Left lung (tissue), 10 donors: ENCODE data around the gene BNC2. TPM values are rescaled to one million over a fixed set of nuclear protein-coding genes. Genes with fewer than 3 reads are reported as not detected.

Source experiments
- ATAC-seq: fragments of 200-7000 bp; cut with Tn5 transposase; one replicate; pipeline ENCODE4 v1.9.1; 2020; ENCODE audit warnings: moderate library complexity
- DNase-seq, 4 donors: peaks; one replicate each; pipeline ENCODE4 v3.0.0-alpha.2; 2013 to 2020
- H3K27ac ChIP-seq, 2 donors: fragments of 200-600 bp; sonication (generic) in 1 of 2; one replicate each; pipeline versions ENCODE4 v1.5.0 to v1.8.0; 2020 to 2021
- H3K27me3 ChIP-seq, 2 donors: fragments of 200-600 bp; sonication (generic) in 1 of 2; one replicate each; pipeline versions ENCODE4 v1.5.0 to v1.8.0; 2020 to 2021
- H3K36me3 ChIP-seq, 2 donors: fragments of 200-600 bp; sonication (generic) in 1 of 2; one replicate each; pipeline versions ENCODE4 v1.5.0 to v1.8.0; 2020 to 2021
- H3K4me1 ChIP-seq, 2 donors: fragments of 200-600 bp; one replicate each; pipeline ENCODE4 v1.8.0; 2021
- H3K4me3 ChIP-seq, 2 donors: fragments of 200-600 bp; sonication (generic) in 1 of 2; one replicate each; pipeline versions ENCODE4 v1.5.0 to v1.8.0; 2020 to 2021; ENCODE audit warnings: mild to moderate bottlenecking in 1 of 2
- H3K9me3 ChIP-seq, 2 donors: fragments of 200-600 bp; sonication (generic) in 1 of 2; one replicate each; pipeline versions ENCODE4 v1.5.0 to v1.8.0; 2020 to 2021
- intact Hi-C, 2 donors: fragments of 100-400 bp; cut with DNase I; formaldehyde crosslinking; loops; one replicate each; pipeline versions ENCODE4 v1.11.2 to v1.14.2; 2022
- polyA plus RNA-seq, 6 donors: library from polyadenylated mRNA; unstranded; fragments of 120-200 nt; gene quantifications; one replicate each; pipeline ENCODE4 v1.2.1, GENCODE V29; 2013; ENCODE audit not compliant: insufficient read length in 6 of 6
- total RNA-seq, 2 donors: library from RNA; stranded (reverse); fragmentation: NEBNext Ultra II Directional; extraction: Animal tissue kit (Norgen Biotek cat#: 25700); gene quantifications; one replicate each; pipeline ENCODE4 v1.2.1, GENCODE V29; 2021
- TF ChIP-seq, protein P1 (sequence below), 2 donors: fragments of 200-600 bp; sonication (generic) in 1 of 2; IDR thresholded peaks; one replicate each; pipeline versions ENCODE4 v1.5.0 to v1.8.0; 2021; ENCODE audit warnings: antibody characterized with exemption in 2 of 2
- donor health status: DM: no; HTN: yes; CAD: no.
- donor health status: DM: no; HTN: no; CAD: no.

BNC2 gene
- total and polyA plus RNA-seq, 8 donors = 9.6 to 19.3 (median 12.9) TPM

DNA sequence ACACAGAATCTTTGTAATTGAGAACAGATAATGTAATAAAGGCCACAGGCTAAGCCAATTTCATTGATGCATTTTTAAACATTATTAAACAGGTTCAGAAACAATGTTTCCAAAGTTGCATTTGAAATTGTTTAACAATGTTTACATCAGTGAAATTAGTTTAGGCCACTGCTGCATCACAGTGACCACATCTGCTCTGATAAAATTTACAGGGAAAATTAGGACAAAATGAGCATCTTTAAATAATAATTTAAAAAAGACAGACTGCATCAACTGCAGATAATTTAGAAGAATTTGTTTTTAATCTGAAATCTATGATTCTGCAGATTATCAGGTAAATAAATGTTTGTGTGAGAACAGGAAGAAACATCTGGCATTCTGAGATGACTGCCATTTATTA lies 420.4 kb downstream of the BNC2 start:
- intact Hi-C loops = no loop called here
- no peak for ATAC-seq

DNA sequence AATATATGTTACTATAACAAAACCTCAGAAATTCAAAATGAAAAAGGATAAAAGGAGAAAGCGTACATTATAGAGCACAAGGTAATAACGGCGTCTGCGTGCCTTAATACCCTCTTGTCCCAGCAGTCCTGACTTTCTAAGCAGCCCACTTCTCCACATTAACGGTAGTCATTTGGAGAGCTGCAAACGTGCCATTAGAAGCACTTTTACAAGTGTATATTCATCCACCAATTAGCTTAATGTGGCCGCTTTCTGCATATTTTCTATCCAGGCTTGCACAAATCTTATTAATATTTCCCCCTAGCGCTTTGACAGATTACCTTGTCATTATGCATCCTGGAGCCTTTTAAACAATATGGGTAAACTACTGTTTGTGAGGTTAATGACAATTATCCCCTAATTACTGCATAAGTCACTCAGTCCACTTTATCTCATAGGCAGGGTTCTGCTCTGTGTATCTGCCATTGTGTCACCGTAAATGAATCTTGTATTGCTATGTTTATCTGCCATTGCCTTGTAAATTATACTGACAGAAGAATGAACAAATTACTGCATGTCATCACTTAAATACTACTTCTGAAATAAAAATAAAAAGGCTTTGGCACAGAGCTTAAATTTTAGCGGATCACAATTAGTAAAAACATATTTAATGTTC lies 421.3 kb downstream of the BNC2 start:
- DNase-seq = no peak
- intact Hi-C loops = no loop called here
- no peak overlapping the region for H3K4me3 ChIP-seq
- H3K27ac ChIP-seq = no peak overlapping the region
- no peaks in the 10 kb centered on the region for H3K4me1 ChIP-seq
- H3K36me3 ChIP-seq = no peaks in the 10 kb centered on the region
- TF ChIP-seq, protein P1, sequence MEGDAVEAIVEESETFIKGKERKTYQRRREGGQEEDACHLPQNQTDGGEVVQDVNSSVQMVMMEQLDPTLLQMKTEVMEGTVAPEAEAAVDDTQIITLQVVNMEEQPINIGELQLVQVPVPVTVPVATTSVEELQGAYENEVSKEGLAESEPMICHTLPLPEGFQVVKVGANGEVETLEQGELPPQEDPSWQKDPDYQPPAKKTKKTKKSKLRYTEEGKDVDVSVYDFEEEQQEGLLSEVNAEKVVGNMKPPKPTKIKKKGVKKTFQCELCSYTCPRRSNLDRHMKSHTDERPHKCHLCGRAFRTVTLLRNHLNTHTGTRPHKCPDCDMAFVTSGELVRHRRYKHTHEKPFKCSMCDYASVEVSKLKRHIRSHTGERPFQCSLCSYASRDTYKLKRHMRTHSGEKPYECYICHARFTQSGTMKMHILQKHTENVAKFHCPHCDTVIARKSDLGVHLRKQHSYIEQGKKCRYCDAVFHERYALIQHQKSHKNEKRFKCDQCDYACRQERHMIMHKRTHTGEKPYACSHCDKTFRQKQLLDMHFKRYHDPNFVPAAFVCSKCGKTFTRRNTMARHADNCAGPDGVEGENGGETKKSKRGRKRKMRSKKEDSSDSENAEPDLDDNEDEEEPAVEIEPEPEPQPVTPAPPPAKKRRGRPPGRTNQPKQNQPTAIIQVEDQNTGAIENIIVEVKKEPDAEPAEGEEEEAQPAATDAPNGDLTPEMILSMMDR (IDR thresholded peaks at IDR 0.05) = no peak
- no peak for ATAC-seq
- H3K9me3 ChIP-seq = no peaks in the 10 kb centered on the region
- no peaks in the 10 kb centered on the region for H3K27me3 ChIP-seq

More for the DNA sequence above, 420.4 kb downstream of the BNC2 start:
- no peak for DNase-seq
- Histone ChIP-seq H3K9me3 (no peaks in the 10 kb centered on the region), H3K27ac (no peak overlapping the region), H3K4me1 (no peaks in the 10 kb centered on the region), H3K4me3 (no peak overlapping the region), H3K36me3 (no peaks in the 10 kb centered on the region), H3K27me3 (no peaks in the 10 kb centered on the region)
- TF ChIP-seq, protein P1 (IDR thresholded peaks at IDR 0.05) = no peak

DNA sequence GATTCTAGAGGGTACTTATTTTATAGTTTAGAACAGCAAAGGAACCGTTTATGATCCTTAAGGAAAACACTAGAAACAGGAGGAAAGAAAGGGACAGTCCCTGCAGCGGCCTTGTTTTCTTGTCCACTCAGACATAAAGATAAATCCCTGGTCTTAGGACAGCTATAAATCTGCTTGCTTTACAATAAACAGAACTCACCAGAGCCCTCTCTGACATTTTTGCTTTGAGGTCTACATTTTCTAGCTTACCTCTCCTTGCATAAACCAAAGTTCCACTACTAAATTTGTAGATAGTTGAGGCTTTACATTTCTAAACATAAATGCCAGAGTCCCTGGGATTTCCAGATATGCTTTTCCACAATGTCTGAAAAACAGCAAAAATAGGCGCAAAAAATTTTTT lies 422.5 kb downstream of the BNC2 start:
- ATAC-seq (no peak), DNase-seq (no peak)
- Histone ChIP-seq H3K36me3 (no peaks in the 10 kb centered on the region), H3K27me3 (no peaks in the 10 kb centered on the region), H3K27ac (no peak overlapping the region), H3K4me1 (no peaks in the 10 kb centered on the region), H3K4me3 (no peak overlapping the region), H3K9me3 (no peaks in the 10 kb centered on the region)
- intact Hi-C loops = no loop called here
- TF ChIP-seq, protein P1 (IDR thresholded peaks at IDR 0.05) = no peak

DNA sequence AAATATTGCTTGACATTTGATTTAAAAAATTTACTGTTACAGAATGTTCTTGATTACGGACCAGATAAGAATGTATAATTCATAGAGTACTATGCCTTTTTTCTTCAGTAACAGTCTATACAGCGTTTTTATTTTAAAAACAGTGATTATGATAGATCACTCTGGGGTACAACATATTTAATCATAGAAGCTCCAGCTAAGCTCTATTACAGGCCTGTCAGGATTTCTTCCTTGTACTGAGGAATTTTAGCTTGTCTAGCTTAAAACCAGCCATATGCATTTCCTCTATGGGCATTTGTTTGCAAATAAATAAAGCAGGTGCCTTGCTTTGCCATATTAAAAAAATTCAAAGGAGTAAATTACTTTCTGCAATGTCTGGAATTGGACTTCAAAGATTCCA lies 423.8 kb downstream of the BNC2 start:
- ATAC-seq = no peak
- intact Hi-C loops = no loop called here
- TF ChIP-seq, protein P1 (IDR thresholded peaks at IDR 0.05) = no peak
- no peak for DNase-seq
- H3K4me1 ChIP-seq = no peaks in the 10 kb centered on the region
- no peaks in the 10 kb centered on the region for H3K36me3 ChIP-seq
- no peaks in the 10 kb centered on the region for H3K9me3 ChIP-seq
- H3K4me3 ChIP-seq = no peak overlapping the region
- no peaks in the 10 kb centered on the region for H3K27me3 ChIP-seq
- no peak overlapping the region for H3K27ac ChIP-seq

DNA sequence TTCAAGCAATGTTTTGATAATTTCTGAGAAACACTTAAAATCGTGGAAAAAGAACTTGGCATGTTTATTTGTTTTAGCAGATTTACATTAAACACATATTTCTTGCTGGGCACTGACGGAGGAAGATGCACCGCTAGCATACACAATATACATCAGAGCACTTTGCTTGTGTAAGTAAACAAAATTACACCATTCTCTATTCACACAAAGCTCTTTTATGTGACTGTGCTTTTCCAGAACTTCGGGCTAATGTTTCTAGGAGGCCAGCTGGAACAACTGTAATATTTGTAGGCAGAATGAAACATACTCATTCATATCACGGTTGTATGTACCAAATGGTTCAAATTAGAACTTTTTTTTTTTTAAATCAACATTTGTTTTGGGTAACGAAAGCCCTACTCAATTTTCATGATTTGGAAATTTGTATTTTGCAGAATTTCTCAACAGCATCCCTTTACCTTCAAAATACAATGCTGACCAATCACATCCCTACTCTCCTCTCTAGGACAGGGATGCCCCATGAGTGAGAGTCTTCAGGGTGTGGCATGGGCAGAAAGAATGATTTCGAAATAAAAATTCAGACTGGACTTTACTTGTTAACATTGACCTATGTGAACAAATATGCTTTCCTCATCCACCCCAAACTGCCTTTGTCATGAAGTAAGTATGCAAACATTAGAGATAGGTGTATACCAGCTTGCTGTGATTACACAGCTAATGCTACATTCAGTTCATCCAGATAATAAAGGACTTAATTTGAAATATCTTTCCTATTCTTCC lies 425.1 kb downstream of the BNC2 start:
- ATAC-seq = no peak

More for the DNA sequence above, 425.1 kb downstream of the BNC2 start:
- TF ChIP-seq, protein P1 (IDR thresholded peaks at IDR 0.05) = no peak
- Histone ChIP-seq H3K4me3 (no peak overlapping the region), H3K27me3 (no peaks in the 10 kb centered on the region), H3K4me1 (no peaks in the 10 kb centered on the region), H3K27ac (no peak overlapping the region), H3K36me3 (no peaks in the 10 kb centered on the region), H3K9me3 (no peaks in the 10 kb centered on the region)
- peak in 1 of 4 donors; percentile 8 for DNase-seq
- intact Hi-C loops = no loop called here
